NCI-H226 (cell line): ENCODE measurements around the gene SLC17A3.

Source experiments
- DNase-seq: peaks from one replicate; pipeline ENCODE4 v3.0.0-alpha.2; 2015

SLC17A3 gene, protein sequence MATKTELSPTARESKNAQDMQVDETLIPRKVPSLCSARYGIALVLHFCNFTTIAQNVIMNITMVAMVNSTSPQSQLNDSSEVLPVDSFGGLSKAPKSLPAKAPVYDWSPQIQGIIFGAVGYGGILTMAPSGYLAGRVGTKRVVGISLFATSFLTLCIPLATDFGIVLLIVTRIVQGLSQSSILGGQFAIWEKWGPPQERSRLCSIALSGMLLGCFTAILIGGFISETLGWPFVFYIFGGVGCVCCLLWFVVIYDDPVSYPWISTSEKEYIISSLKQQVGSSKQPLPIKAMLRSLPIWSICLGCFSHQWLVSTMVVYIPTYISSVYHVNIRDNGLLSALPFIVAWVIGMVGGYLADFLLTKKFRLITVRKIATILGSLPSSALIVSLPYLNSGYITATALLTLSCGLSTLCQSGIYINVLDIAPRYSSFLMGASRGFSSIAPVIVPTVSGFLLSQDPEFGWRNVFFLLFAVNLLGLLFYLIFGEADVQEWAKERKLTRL

GRCh38 chr6:25874118-25874517 lies at the start of gene SLC17A3:
TSS of gene SLC17A3 (minus strand) at chr6:25874243. CDS start at chr6:25868387, 5,856 bp downstream.
- no peak for DNase-seq

DNA sequence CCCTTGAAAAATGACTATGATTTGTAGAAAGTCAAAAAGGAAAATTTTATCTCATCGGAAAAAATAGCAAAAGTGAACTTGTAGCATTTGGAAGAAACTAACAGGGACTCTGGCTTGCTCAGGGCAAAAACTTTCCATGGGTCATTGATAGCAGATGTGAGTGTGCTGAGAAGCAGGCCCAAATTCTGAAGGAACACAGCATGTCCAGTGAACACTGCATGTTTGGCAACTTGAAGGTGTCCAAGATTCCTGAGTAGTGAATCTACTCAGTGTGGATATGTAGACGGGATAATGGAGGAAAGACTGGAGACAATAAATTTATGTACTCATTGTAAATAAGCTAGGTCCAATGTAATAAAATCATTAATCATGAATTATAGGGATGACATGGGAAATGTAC lies 48.3 kb upstream of the SLC17A3 start:
- no peak for DNase-seq

DNA sequence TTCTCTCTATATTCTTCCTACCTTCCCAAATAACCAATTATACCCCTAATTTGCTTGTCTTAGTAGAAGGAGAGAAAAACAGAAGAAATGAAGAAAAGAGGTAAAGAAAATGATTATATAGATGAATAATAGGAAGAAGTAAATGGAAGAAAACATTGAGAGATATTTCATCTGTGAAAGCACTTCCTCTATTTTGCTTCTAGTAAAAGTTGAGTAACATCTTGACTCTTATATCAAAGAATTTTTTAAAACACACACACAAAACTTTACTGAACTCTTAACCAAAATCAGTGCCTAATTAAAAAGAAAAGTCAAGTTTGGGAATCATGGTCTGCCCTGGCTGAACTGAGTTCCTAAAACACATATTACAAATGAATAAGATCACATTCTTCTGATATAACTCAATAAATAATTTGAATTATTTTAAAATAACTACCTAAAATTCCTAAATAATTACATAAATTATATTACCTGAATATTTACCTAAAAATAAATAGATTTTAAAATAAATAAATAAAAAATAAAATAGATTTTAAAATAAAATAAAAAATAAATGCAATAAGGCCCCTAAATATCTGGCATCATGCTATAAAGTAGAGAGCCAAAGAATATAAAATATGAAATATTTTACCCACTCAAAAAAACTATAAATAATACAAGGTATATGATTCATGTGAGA lies 47.6 kb upstream of the SLC17A3 start:
- DNase-seq = no peak

DNA sequence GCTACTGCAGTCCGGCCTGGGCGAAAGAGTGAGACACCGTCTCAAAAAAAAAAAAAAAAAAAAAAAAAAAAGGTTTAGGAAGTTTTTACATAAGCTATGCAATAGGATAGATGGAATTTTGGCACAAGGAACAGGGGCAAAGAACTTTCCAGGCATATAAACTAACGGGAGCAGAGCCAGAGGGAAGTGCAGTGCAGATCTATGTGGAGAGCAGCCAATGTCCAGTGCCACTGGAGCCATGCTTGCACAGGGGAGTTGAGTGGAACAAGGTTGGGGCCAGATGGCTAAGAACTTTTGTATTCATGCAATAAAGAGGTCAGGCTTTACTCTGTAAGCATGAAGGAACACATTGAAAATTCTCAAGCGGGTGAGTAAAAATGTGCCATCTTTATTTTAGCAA lies 45.6 kb upstream of the SLC17A3 start:
- DNase-seq = no peak

- DNase-seq = no peak
Observed at GRCh38 chr6:25918083-25918683, 44.1 kb upstream of the SLC17A3 start.

- no peak for DNase-seq
Observed at GRCh38 chr6:25916789-25917490, 42.9 kb upstream of the SLC17A3 start.

- no peak for DNase-seq
Observed at GRCh38 chr6:25916330-25916729, 42.3 kb upstream of the SLC17A3 start.

GRCh38 chr6:25913741-25914140 lies 39.7 kb upstream of the SLC17A3 start:
- no peak for DNase-seq

- no peak for DNase-seq
Observed at GRCh38 chr6:25911351-25911750, 37.3 kb upstream of the SLC17A3 start.

GRCh38 chr6:25907475-25908014 lies 33.5 kb upstream of the SLC17A3 start:
- DNase-seq = no peak

DNA sequence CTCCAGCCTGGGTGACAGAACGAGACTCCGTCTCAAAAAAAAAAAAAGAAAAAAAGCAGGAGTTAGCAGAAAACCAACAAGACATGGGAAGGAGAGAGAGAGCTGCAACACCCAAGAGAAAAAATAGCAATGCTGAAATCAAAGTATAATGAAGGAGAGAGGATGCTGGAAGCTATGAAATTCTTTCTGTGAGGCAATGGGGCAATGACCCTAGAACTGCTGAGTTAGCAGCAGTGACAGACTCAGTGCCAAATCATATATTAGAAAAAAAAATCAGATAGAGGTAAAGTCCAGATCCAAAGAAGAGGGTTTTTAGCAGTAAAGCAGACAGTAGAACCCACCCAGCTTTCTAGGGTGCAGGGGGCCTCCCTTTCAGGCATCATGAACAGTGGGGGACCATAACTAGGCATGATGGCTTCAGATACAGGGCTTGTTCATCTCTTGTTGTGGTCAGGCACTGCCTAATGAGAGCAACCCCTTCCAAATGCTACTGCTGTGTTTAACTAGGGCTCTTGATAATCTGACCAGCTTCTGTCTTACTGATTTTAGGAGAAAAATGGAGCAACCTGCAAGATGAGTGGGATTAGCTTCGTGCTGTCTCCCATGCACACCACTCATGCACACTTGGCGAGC lies 29.5 kb upstream of the SLC17A3 start:
- DNase-seq = no peak

DNA sequence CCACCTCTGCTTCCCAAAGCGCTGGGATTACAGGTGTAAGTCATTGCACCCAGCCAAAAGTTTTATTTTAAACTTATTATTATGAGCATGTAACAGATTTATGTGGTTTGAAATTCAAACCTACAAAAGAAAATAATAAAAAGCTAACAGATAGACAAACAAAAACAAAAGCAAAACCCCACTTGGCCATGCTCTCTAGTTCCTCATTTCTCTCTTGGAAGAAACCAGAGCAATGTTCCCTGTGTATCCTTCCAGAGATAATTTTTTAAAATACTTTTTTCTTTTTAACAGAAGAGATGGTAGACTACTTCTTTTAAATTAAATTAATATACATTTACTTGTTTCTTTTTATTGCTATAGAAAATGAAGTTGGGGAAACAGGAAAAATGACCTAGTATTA lies 28.0 kb upstream of the SLC17A3 start:
- DNase-seq = no peak

- DNase-seq = no peak
Observed at GRCh38 chr6:25900843-25901242, 26.8 kb upstream of the SLC17A3 start.

DNA sequence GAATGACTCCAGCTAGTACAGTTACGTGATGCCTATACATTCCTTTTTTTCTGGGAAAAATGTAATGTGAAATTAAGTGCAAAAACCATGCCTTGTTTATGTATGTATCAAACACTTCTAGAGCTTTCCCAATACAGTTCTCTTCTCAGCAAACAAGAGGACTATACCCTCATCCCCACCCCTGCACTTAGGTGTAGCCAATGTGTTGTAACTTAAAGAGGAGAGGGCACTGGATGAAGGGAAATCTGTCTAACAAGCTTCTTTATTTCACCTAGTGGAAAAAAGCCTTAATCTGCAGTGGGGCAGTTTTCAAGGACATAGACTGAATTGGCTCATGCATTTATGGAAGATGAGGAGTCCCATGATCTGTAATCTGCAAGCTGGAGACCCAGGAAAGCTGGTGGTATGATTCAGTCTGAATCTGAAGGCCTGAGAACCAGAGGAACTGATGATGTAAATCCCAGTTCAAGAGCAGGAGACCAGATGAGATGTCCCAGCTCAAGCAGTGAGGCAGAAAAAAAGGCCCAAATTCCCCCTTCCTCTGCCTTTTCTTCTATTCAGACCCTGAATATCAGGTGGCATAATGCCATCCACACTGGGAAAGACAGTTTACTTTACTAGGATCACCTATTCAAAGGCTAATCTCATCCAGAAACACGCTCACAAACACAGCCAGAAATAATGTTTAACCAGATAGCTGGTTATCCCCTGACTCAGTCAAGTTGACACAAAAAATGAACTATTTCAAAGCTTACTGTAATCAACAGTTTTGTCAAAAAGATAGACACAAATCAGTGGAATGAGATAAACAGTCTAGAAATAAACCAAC lies 25.8 kb upstream of the SLC17A3 start:
- DNase-seq = no peak

- no peak for DNase-seq
Observed at GRCh38 chr6:25899123-25899522, 25.1 kb upstream of the SLC17A3 start.

DNA sequence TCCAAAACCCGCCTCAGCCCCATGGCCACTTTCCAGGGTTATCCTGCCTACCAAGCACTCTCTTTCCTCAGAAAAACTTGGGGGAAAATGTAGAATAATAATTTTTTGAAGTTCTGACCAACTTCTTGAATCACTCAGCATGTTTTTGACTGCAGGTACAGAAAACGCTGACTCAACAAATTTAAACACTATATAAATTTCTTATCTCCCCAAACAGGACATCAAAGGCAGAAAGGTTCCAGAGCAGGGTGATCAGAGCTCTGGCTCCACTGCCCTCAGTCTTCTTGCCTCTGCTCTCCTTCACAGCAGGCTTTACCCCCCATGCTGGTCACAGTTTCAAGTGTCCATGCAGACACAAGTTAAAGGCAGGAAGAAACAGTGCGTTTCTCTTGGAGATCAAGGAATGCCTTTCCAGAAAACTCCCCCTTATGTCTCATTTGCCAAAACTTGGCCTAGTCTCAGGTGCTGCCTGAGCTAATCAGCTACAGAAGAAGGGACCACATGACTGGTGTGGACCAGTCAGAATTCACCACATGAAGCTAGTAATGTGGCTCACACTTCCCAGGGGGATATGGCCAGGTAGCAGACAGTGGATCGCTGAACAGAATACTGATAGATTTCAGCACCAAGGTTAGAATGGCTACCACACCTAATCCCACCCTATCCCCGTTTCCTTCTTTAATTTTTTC lies 24.4 kb upstream of the SLC17A3 start:
- no peak for DNase-seq

DNA sequence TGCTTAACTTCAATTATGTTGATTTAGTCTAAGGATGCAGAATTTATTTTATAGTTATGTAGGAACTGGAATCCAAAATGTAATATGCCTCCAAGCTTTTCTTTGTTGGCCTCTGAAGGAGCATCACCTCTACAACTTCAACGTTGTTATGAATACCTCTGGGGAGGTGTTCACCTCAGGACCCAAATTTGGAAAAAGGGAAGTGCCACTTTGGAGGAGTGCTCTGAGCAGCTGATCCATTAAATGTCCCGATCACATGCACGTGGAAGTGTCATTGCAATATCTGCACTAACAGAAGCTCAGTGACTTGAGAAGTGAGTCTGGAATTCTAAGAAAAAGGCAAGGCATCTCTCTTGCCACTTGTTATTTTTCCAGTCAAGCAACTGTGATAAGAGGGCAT lies 22.2 kb upstream of the SLC17A3 start:
- DNase-seq = no peak

DNA sequence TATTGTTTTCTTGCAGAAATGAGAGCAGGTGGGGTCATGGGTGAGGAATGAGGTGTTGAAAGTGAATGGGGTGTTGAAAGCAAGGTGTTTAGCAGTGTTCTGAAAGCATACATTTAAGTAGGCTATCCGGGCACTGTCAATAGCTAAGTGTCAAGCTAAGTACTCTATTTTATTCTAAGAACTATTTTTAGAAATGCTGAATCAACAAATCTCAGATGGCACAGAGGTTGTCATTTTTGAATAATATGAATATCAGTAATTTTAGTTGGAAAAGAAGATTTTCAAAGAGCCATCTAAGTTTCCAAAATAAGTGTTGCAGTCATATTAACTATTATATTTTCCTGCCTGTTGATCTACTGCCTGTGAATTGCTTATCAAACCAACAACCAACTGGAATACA lies 21.7 kb upstream of the SLC17A3 start:
- no peak for DNase-seq

GRCh38 chr6:25893778-25894177 lies 19.7 kb upstream of the SLC17A3 start:
- no peak for DNase-seq

DNA sequence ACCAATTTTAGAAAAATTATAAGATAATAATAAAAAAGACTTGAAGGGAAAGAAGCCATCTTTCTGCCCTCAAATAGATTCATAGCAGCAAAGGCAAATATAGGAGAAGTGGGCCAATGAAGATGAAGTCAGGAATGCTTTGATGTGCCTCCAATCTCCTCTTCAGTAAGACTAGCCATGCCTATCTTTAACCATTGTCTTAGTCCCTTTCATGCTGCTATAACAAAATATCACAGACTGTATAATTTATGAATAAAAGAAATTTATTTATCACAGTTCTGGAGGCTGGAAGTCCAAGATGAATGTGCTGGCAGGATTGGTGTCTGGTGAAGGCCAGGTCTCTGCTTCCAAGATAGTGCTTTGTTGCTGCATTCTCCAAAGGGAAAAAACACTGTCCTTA lies 18.8 kb upstream of the SLC17A3 start:
- no peak for DNase-seq
